Measurements from ENCODE around the gene UQCC3.
"Not testable (repeated sequence)": the region's sequence is repeated elsewhere in the genome, so short reads cannot be mapped to it uniquely, and the experiment has no call there.

Gene UQCC3

DNA sequence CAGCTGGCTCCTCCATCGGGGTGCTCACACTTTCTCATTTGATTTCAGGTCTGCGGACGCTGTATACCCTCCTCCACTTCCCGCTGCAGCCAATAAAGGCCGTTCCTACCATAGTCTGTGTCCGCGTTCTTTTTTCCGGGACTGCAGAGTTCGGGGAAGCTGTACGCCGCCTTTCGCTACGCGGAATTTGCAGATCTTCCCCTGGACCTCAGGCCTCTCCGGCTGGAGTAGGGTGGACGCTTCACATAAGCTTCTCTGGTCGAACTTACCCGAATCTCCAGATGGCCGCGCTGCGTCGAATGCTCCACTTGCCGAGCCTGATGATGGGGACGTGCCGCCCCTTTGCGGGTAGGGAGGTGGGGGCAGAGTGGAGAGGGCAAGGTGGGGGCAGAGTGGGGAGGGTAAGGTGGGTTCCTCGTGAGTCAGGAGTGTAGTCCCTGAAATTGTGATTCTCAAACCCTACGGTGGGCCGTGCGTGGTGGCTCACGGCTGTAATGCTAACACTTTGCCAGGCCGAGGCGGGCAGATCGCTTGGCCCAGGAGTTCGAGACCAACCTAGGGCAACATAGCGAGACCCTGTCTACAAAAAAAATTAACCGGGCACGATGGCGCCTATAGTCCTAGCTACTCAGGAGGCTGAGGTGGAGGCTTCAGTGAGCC lies 5.7 kb upstream of the UQCC3 start:
- peak; percentile 17 to 45 for DNase-seq (ENCODE audit: low read depth in 2 of 2, low spot score in 1 of 2)

DNA sequence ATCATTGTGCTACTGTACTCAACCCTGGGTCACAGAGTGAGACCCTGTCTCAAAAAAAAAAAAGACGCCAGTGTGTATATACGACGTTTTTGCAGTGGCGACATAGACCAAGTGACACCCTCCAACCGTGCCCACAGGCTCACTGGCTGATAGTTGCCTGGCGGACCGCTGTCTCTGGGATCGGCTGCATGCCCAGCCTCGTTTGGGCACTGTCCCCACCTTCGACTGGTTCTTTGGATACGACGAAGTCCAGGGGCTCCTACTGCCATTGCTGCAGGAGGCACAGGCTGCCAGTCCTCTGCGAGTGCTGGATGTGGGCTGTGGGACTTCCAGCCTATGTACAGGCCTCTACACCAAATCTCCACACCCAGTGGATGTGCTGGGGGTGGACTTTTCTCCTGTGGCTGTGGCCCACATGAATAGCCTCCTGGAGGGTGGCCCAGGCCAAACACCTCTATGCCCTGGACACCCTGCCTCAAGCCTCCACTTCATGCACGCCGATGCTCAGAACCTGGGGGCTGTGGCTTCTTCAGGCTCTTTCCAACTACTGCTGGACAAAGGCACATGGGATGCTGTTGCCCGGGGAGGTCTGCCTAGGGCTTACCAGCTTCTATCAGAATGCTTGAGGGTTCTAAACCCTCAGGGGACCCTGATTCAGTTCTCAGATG lies 5.1 kb upstream of the UQCC3 start:
- no peak for DNase-seq (ENCODE audit: low read depth in 2 of 2, low spot score in 1 of 2)

DNA sequence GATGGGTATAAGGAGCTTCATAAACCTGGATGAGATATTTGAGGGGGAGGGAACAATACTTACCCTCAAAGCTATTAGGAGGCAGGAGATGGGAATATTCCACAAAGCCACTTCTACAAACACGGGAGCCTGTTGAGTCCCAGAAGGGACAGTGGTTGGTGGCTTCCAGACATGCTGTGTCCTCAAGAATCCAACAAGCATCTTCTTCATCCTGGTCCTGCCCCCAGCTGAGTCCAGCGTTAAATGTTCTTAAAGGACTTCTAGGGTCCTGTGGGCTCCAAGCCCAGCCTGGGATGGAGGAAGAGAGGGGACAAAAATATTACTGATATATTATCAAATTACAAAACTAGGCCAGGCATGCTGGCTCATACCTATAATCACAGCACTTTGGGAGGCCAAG lies 4.0 kb upstream of the UQCC3 start:
- no peak for DNase-seq (ENCODE audit: low read depth in 2 of 2, low spot score in 1 of 2)

DNA sequence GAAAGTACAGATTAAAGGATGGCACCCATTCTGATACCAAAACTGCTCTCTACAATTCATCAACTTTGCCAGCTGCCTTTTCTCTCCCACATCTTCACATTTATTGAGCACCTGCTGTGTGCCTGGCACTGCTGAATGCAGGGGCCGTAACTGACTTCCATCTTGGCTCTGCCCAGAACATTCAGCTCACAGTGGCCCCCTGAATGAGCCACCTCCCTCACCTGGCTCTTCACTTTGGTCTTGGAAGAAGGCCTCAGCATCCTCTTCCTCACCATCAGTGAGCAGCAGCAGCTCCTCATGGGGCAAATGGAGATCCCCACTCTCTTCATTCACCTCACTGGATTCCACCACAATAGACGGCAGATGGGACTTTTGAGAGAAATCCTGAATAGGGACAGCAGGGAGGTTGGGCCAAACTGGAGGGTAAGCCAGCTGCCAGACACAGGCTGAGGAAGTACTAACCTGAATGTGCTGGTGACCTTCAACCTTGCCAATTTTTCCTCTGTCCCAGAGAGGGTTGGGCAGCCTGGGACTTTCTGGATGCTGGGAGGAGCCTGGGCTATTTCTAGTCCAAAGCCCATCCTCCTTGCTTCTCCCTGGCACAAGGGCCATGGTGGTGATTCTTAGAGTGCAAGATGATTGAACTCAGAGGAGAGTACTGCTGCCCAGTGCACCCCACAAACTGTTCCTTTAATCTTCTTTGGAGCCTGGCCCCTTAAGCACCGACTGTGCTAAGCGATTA lies 1.9 kb upstream of the UQCC3 start:
- DNase-seq (ENCODE audit: low read depth in 2 of 2, low spot score in 1 of 2): no peak

DNA sequence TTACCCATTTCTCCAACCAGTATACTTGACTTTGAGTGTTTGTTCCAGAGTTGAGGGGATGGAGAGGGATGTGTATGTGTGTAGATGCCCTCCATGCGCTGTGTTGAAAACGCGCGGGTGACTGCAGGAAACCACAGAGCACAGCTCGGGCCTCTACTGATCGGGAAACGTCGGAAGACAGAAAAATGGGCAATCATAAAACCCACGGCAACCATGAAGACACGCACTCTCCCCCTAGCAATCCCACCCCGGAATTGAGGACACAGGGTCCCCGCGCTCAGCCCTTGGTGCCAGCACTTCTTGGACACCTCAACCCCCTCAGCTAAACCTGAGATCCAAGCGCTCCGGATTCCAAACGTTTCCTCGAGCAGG lies 251 bp upstream of the UQCC3 start:
- no peak for DNase-seq (ENCODE audit: low read depth in 2 of 2, low spot score in 1 of 2)

DNA sequence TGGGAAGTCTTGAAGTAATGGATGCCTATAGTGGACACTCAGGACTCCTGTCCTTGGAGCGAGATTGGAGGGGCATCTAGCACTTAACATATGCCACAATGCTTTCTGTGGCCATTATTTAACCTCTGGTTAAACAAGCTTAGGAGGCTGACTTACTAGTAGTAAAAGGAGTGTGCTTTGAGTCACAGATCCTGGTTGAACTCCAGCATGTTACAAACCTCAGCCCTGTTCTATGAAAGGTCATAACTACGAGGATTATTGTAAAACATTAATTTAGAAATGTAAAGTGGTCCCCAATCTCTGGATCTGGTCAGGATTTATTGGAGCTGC lies 1.7 kb downstream of the UQCC3 start:
- no peak for DNase-seq (ENCODE audit: low read depth in 2 of 2, low spot score in 1 of 2)

DNA sequence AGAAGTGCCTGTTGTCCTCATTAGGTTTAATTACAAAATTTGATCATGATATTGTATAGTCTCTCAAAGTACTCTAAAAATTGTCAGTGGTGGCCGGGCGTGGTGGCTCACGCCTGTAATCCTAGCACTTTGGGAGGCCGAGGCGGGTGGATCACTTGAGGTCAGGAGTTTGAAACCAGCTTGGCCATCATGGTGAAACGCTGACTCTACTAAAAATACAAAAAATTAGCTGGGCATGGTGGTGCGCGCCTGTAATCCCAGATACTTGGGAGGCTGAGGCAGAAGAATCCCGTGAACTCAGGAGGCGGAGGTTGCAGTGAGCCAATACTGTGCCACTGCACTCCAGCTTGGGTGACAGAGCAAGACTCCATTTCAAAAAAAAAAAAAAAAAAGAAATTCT lies 3.9 kb downstream of the UQCC3 start:
- DNase-seq (ENCODE audit: low read depth in 2 of 2, low spot score in 1 of 2): not testable (repeated sequence)

DNA sequence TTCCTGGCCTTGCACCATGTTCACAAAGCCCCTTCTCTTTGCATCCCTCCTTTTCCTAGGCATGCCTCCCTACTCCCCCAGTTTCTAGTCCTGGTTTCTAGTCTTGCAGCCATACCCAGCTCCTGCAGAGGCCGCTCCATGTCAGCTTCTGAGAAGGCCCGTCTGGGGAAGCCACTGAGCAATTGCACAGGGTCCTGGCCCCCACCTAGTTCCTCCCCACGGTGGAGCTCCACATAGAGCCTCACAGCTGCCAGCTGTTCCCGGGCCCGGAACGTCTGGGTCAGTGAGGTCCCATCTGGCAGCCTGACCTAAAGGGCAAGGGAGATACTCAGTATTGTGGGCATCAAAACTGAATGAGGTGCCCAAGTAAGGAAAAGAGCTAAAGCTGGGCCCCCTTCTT lies 5.2 kb downstream of the UQCC3 start:
- no peak for DNase-seq (ENCODE audit: low read depth in 2 of 2, low spot score in 1 of 2)

DNA sequence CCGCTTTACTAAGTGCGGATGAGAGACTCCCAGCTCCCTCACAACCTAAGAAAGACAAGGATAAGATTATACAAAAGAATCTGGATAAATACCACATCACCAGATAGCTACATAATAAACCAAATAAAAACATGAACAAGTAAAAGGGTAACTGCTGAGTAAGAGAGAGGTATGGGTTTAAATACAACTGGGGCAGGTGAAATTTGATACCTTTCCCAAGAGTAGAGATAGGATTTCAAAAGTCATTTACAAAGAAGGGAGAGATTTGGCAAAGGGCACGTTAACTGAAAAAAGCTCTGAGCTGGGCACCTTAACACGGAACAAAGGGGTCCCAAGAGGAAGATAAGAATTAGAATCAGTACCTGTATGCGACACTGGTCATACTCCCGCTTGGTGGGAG lies 5.7 kb downstream of the UQCC3 start:
- DNase-seq (ENCODE audit: low read depth in 2 of 2, low spot score in 1 of 2): no peak

DNA sequence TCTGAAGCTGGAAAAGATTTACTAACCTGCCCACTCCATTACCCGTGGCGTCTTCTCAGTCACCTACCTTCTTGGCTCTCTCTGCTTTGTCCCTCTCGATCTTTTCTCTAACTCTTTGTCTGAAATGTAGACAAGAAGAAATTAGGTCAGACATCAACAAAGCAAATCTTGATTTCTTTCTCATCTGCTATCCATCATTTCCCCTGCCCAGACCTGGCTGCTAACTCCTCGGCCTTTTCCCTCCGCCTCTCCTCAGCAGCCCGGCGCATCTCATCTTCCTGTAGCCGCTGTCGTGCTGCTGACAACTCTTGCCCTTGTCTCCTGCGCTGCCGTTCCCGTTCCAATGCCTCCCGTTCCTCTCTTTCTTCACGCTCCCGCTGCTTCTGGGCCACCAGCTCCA lies 6.2 kb downstream of the UQCC3 start:
- no peak for DNase-seq (ENCODE audit: low read depth in 2 of 2, low spot score in 1 of 2)

DNA sequence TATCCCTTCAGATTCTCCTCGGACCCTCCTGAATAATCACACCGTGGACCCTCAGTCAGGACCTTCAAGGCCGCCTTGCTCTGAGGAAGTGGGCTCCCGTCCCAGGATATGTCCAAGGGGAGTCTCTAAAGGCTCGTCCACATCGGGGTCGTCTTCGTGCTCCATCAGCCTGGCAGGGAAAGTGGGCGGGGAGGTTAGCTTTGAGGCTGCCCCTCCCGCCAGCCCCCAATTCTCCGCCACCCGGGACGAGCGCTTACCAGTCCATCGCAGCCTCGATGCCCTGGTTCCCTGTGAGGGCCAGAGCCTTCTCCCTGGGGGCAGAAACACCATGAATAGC lies 6.9 kb downstream of the UQCC3 start:
- DNase-seq (ENCODE audit: low read depth in 2 of 2, low spot score in 1 of 2): no peak

DNA sequence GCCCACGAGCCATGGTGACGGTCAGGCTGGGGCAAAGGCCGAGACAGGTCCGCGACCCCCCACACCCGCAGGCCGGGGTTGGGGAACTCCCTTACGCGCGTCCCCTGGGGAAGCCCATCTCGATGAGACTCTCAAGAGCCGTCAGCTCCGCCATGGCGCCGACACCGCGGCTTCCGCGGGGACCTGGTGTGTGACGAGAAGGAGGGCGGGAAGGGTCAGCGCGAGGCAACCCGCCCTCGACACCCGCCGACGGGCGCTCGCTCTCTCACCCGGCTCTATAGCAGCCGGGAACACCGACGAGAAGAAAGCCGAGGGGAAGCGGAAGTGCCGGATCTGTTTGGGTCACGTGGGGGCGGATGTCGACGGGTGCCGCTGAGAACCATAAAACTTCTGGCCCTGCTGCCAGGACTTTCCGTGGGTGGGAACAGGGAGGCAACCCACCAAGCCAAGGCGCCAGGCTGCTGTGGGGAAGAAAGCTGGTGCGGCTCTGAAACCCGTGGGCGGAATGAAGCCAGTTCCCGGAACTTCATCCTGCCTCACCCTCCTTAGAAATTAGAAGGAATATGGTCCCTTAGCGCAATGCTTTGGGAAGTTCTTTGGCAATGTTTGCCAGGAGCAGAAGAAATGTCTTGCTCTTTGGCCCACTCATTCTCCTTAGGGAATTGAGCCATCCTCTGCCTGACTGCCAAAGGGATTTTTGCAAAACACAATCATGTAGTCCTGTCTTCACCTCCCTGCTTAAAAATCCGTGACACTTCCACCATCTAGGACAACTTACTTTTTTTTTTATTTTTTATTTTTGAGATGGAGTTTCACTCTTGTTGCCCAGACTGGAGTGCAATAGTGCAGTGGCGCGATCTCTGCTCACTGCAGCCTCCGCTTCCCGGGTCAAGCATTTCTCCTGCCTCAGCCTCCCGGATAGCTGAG lies 7.6 kb downstream of the UQCC3 start, which contains the start of gene UBXN1:
Gene UBXN1, minus strand, starts transcription at position 304 of the 927 bp plus-strand sequence. Its CDS starts 150 bp downstream, at position 154.
- peak; percentile 67 to 69 for DNase-seq (ENCODE audit: low read depth in 2 of 2, low spot score in 1 of 2)

DNA sequence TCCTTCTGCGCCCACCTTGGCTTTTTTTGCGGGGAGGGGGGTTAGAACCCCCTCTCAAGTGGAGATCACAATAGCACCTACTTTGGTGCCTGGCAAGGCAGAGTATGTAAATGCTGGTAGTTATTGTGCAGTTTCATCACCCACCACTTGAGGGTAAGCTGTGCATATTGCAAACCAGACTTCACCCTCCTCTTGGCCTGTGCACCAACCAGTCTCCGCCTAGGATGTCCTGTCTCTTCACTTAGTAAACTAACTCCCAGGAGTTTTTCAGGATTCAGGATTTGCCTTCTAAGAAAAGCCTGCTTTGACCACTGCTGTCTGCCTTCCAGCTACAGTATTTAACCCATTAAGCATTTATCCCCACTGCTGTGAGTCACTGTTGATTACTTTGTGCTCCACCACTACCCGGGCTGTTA lies 9.4 kb downstream of the UQCC3 start:
- no peak for DNase-seq (ENCODE audit: low read depth in 2 of 2, low spot score in 1 of 2)

DNA sequence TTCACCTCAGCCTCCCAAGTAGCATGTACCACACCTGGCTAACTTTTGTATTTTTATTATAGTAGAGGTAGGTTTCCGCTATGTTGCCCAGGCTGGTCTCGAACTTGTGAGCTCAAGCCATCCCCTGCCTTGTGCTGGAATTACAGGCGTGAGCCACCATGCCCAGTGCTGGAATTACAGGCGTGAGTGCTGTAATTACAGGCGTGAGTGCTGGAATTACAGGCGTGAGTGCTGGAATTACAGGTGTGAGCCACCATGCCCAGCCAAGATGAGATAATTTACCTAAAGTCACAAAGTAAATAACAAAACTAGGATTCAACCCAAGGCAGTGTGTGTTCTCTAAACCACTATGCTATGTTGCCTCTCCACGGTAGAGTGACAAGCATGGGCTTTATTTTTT lies 11.0 kb downstream of the UQCC3 start:
- no peak for DNase-seq (ENCODE audit: low read depth in 2 of 2, low spot score in 1 of 2)

DNA sequence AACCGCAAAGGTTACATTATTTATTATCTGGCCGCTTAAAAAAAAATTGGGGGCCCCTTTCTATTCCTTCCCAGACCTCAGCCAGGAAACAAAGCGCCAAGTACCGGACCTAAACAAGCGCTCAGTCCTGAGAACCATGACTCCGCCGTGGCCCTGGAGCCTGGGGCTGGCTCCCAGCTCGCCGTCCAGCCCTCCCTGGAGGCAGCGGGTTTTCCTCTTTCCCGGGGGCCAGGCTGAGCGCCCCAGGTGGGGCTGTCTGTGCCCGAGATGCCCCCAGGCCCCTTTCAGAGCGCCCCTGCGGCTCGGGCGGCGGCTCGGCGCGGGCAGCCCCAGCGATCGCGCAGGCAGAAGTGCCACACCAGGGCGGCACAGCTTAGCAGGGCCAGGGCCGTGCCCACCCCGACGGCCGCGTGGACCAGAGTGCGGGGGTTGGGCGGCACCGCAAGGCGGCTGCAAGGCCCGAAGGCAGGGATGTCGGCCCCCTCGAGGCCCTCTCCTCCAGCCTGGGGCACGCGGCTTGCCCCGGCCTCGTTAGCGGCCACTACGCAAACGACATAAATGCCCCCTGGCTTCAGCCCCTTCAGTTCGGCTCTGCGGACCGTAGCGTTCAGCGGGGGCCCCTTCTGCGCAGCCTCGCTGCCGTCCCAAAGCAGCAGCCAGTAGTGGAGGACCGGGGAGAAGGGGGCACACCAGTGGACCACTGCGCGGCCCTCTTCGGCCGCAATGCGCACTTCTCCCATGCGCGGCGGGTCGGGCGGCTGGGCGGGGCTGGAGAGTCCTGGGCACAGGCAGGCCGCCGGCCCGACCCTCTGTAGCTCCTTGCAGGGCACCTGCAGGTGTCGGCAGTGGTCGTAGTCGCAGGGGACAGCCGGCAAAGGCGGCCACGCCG lies 16.3 kb downstream of the UQCC3 start:
- no peak for DNase-seq (ENCODE audit: low read depth in 2 of 2, low spot score in 1 of 2)

DNA sequence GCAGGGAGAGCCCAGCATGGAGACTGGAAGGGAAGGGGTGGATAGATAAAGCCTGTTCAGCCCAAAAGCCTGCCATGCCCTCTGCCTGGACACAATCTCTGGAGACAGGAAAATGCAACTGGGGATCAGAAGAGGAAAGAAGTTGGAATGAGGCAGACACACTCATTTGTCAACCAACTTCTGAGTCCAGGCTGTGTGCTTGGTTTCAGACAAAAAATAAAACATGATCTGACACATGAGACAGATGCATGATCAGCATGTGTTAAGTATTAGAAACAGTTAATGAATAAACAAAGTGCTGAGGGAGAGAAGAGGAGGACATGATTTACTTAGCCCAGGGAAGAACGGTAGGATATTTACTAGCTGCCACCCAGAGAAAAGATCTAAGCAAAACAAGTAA lies 17.0 kb downstream of the UQCC3 start:
- no peak for DNase-seq (ENCODE audit: low read depth in 2 of 2, low spot score in 1 of 2)

DNA sequence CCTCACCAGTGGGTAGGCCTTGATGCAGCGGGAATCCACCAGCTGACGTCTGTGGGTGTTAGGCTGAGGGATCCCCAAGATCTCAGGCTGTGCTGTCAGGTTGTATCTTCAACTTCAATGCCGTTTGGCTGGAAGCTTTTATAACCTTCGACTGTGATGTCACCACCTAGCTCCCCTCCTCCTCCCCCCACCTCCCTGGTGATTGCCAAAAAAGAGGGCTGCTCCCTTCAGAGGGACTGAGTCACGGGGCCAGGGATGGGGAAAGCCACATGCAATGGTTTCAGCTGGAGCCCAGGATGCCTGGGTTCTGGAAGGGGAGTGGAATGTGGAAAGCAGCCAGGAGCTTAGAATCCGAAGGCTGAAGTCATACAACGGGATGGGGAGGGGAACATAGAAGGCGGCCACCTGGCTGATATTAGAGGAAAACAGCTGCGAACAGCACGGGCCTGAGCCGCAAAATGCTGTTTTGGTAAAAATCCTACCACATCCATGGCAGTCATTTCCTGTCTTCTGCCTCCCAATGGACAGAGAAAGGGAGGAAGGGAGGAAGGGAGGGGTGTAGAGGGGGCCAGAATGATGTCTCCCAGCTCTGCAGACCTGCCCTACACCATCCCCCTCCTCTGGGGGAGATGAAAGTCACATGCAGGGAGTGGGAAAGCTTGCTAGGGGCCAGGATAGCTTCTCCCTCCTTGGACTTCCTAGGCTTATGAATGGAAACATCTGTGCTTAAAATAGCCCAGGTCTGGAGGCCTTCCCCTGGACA lies 18.1 kb downstream of the UQCC3 start, which contains the start of gene LRRN4CL:
Gene LRRN4CL, minus strand, starts transcription at position 110 of the 763 bp plus-strand sequence. CDS start 1,022 bp downstream, outside the sequence.
- DNase-seq (ENCODE audit: low read depth in 2 of 2, low spot score in 1 of 2): no peak

DNA sequence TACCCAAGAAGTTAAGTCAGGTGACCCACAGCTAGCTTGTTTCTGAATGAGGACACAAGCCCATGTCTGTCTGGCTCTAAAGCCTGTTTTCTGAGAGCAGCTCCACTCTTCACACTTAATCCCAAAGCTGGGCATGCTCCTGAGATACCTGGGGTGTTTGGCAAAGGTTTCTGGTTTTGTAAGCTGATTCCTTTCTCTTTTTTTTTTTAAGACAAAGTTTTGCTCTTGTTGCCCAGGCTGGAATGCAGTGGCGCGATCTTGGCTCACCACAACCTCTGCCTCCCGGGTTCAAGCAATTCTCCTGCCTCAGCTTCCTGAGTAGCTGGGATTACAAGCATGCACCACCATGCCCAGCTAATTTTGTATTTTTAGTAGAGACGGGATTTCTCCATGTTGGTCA lies 22.2 kb downstream of the UQCC3 start:
- not testable (repeated sequence) for DNase-seq (ENCODE audit: low read depth in 2 of 2, low spot score in 1 of 2)

DNA sequence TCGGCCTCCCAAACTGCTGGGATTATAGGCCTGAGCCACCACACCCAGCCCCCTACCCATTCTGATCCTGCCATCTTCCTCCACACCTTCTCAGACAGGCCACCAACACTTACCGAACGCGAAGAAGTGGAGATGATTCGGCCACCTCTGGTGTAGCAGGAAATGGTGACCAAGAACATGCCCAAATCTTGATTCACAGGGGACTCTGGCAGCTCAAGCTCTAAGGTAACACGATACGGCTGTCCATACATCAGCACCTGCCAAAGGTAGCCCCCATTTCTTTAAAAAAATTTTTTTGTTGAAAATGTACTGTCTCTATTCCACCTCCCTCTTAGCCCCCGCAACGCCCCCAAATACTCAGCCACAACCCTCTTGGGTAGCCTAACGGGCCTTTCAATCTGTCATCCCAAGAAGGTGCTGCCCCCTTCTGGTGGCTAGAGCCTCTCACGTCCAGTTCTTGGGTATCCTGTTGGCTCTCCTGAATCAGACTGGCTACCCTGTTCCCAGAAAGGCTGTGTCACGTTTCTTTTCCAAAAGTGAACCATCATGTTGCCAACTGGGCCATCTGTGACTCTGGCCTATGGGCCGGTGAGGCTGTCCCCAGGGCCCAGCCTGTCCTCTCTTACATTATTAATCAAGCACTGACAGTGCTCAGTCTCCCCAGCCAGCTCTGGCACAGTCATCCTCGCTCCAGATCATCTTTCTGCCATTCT lies 23.1 kb downstream of the UQCC3 start:
- DNase-seq (ENCODE audit: low read depth in 2 of 2, low spot score in 1 of 2): peak; percentile 53 to 64
